ENCODE data around the gene GALNT11.
"Not testable (repeated sequence)": the region's sequence is repeated elsewhere in the genome, so short reads cannot be mapped to it uniquely, and the experiment has no call there.

DNA sequence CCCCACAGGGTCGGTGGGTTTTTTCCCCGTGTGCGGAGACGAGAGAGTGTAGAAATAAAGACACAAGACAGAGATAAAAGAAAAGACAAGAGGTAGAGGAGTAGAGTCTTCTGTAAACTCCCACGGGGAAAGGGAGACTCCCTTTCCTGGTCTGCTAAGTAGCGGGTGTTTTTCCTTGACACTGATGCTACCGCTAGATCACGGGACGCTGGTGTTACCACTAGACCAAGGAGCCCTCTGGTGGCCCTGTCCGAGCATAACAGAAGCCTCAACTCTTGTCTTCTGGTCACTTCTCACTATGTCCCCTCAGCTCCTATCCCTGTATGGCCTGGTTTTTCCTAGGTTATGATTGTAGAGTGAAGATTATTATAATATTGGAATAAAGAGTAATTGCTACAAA, 4.6 kb downstream of the GALNT11 start:
- not testable (repeated sequence) for TF ChIP-seq EZH2 (IDR thresholded peaks at IDR 0.05; ENCODE audit: insufficient read depth, low read length)
- TF ChIP-seq, protein P1, sequence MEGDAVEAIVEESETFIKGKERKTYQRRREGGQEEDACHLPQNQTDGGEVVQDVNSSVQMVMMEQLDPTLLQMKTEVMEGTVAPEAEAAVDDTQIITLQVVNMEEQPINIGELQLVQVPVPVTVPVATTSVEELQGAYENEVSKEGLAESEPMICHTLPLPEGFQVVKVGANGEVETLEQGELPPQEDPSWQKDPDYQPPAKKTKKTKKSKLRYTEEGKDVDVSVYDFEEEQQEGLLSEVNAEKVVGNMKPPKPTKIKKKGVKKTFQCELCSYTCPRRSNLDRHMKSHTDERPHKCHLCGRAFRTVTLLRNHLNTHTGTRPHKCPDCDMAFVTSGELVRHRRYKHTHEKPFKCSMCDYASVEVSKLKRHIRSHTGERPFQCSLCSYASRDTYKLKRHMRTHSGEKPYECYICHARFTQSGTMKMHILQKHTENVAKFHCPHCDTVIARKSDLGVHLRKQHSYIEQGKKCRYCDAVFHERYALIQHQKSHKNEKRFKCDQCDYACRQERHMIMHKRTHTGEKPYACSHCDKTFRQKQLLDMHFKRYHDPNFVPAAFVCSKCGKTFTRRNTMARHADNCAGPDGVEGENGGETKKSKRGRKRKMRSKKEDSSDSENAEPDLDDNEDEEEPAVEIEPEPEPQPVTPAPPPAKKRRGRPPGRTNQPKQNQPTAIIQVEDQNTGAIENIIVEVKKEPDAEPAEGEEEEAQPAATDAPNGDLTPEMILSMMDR (IDR thresholded peaks at IDR 0.05; ENCODE audit: insufficient read depth, low read depth, low read length): peak; percentile 17

All from astrocyte (in vitro differentiated cells and primary cell).